ENCODE data around the gene SEMA3A.
"Not testable (repeated sequence)": the region's sequence is repeated elsewhere in the genome, so short reads cannot be mapped to it uniquely, and the experiment has no call there.

Gene SEMA3A

DNA sequence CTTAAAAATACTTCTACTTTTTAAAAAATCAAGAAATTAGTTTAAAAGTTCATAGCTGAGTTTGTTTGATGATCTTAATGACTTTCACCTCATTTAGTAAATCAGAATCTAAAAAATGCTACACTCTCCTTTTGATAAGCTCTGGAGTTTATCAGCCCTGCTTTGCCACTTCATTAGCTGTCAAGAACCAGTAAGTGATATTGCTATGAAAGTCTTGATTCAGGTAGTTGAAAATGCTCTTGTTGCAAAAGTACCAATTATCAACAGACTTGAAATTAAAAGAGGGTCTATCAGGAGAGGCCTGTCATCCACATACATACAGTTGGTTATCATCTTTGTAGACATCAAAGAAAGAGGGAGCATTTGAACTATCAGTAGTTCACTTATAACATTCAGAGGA lies 41.6 kb downstream of the SEMA3A start:
- no peak for DNase-seq

DNA sequence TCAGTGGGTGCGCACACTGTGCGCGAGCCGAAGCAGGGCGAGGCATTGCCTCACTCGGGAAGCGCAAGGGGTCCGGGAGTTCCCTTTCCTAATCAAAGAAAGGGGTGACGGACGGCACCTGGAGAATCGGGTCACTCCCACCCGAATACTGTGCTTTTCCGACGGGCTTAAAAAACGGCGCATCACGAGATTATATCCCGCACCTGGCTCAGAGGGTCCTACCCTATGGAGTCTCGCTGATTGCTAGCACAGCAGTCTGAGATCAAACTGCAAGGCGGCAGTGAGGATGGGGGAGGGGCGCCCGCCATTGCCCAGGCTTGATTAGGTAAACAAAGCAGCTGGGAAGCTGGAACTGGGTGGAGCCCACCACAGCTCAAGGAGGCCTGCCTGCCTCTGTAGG lies 44.2 kb downstream of the SEMA3A start:
- not testable (repeated sequence) for DNase-seq

DNA sequence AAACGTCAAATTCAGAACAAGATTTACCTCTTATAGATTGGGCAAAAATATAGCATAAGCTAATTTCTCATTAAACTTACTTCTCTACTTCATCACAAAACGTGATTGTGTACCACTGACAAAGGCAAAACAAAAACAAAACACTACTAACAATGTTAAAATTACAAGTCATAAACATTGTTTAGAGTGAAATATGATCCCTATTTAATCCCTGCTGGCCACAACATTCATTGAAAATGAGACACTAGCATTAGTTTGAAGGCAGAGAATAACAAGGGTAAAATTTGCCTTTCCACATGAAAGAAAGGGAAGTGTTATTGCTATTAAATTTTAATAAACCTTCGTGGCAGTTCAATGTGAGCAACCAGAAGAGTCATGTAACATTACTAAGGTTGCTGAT lies 45.0 kb downstream of the SEMA3A start:
- no peak for DNase-seq

DNA sequence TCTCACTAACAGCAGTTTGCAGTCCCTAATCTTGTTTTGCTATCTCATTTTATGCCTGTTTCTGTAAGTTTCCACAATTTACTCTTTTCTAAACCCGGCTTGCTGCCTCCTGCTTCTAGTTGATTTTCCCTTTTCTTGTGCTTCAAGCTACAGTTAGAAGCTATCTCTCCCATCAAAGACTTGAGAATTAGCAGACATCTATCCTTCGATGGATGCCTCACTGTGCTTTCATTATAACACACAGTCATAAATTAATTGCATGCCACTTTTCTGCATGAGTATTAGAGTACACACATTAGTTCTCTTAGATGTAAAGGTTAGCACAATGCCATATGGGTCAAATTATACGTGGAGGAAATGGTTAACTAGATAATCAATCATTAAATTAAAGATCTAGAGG lies 48.7 kb downstream of the SEMA3A start:
- no peak for DNase-seq

DNA sequence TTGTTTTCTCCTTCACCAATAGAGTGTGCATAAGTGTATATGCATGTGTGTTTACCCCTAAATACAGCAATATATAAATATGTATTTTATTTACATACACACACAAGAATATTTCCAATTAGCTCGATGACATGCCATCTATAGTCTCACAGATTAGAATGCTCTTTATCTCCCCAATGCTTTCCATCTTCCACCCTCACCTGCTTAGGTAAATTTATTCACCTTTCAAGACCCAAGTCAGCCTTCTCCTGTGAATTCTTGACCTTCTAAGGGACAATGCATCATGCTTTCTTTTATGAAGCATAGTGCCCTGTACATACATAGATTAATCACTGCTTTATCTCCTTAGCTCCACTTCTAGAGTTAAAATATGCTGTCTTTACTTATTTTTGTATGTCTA lies 49.7 kb downstream of the SEMA3A start:
- DNase-seq, result no peak

DNA sequence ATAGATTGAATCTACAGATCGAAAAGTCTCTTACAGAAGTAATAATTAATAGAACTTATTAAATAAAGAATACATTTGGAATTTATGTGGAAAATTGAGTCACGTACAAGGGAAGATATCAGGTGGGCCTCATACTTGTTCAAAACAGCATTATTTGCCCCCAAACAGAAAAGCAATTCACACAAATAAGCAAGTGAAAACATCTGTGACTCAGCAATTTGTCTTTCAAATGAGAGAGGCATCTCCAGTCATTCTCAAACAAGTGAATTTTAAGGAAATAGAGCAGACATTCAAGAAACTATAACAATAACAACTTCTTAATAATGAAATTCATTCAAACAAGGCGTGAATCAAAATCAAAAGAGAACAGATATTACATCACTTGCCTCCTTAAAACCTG lies 50.1 kb downstream of the SEMA3A start:
- no peak for DNase-seq

DNA sequence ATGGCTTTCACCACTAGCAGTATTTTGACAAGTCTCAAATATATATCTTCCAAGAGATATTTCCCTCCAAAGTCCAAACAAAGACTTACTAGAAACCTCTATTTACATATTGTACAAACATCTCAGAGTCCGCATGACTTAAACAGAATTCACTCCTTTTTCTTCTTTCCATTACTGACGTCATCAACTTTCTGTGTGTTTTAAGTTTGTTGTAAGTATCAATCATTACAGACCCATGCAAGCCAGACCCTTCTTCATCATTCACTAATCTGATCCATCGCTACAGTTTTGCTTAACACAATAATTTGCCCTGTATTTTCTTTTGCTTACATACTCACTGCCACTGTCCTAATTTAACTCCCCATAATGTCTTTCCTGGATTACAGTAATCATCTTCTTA lies 51.9 kb downstream of the SEMA3A start:
- DNase-seq, result no peak

DNA sequence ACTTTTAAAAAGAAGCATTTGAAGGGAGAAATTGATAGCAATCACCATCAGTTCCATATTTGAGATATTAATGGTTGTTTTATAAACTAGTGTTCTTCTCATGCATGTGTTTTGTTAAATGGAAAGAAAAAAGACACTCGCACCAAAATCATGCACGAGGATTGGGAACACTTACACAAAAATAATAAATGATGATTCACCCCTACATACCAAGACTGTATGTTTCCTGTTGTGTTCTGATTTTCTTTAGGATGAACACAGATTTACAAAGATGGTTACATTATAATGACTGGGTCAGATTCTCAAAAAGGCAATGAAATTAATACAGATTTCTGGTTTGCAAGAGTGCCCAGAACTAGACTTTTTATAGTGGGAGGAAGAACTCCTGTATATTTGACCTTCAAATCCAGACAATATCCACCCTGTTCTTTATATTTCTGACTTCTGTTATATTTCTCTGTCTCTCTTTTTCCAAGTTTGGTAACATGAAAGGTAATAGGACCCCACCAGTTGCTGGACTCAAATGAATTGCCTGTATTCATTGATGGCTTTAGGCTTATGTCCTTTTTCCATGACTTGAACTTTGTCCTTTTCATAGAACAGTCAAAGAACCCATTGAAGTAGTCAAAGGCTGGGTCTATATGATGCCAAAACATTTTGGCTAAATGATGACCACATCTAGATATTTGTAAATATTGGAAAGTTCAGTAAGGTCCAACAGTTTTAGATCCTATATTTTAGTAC lies 54.4 kb downstream of the SEMA3A start:
- no peak for DNase-seq

DNA sequence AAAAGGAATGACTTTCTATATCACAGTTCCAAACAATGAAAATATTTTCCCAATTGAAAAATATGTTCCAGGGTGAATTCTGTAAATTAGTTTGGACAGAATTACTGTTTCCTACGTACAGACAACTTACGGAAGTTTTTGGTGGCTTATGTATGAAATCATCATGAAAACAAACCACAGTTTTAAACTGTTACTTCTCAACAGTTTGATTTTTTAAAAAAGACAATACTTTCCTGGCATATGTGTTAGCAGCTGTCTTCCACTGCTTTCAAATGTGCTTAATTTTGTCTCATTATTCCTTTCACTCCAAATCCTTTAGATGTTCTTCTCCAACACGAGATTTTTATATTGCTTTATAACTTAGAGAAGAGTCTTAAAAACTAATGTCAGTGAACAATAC lies 56.2 kb downstream of the SEMA3A start:
- DNase-seq, result no peak

DNA sequence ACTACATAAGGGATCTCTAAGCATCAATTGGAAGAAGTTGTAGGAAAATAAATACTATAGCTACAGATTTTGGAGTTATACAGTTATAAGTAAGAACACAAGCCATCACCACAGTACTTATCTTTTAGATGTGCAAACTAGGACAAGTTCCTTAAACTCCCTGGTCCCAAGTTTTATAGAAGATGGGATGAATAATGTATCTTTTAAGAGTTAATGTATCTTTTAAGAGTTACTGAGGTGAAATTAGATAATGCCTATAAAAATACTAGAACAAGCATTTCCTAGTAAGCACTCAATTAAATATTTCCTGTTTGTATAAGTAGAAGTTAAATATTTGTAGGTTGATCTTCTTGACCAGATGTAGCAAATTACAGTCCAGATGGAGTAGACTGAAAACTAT lies 56.8 kb downstream of the SEMA3A start:
- DNase-seq, result no peak

DNA sequence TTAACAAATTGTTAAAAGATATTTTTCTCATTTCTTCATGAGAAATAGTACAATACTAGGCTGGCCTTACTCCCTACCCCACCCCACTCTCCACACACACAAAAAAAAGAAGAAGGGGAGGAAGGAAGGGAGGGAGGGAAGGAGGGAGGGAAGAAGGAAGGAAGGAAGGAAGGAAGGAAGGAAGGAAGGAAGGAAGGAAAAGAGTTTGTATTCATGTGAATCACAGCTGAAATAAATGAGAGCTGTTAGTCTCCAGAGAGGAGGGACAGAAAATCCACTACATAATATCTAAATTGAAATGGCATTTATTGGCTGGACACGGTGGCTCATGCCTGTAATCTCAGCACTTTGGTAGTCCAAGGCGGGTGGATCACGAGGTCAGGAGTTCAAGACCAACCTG lies 57.8 kb downstream of the SEMA3A start:
- DNase-seq, result no peak

DNA sequence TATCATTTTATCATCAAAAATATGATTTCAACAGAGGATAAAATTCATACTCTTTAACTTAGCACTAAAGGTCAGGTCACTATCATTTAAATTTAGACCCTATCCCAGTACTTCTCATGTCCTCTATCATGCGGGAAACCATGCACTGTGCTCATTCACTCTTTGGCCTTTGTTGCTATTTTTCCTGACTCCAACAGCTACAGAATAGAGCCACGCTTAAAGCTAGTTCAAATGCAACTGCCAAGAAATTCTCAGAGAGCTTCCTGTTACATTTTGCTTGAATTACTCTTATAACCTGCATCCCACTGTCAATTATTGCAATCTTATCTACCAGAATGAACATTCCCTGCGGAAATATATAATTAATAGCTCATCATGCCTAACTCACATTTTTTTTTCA lies 58.3 kb downstream of the SEMA3A start:
- DNase-seq, result no peak

DNA sequence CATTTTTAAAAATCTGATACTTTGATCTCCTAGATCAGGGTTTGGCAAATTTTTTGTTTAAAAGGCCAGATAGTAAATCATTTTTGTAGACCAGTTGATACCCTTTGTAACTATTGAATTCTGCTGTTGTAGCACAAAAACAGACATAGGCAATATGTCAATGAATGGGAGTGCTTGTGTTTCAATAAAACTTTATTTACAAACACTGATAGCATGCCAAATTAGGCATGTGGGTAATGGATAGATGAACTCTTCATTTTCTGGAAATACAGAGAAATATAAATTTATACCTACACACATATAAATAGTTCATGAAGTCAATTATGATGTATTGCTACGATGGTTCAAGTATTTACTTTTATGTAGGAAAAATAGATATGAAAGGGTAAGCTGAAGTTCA lies 60.4 kb downstream of the SEMA3A start:
- no peak for DNase-seq

DNA sequence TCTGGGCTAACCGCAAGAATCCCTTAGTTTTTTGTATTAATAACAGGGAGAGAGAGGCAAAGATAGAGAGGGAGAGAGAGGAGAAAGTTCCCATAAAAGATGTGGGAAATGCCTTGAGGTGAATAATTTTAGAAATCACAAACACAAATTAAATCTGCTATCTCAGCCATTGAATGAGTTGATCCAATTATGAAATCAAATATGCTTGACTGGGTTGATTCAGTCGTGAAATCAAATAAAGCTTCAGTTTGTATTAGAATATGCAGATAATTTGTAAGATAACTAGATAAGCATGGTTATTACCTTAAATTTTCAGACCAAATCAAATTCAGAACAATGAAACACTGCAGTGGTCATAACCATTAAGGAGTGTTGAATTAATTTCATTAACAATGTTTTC lies 68.9 kb downstream of the SEMA3A start:
- no peak for DNase-seq

DNA sequence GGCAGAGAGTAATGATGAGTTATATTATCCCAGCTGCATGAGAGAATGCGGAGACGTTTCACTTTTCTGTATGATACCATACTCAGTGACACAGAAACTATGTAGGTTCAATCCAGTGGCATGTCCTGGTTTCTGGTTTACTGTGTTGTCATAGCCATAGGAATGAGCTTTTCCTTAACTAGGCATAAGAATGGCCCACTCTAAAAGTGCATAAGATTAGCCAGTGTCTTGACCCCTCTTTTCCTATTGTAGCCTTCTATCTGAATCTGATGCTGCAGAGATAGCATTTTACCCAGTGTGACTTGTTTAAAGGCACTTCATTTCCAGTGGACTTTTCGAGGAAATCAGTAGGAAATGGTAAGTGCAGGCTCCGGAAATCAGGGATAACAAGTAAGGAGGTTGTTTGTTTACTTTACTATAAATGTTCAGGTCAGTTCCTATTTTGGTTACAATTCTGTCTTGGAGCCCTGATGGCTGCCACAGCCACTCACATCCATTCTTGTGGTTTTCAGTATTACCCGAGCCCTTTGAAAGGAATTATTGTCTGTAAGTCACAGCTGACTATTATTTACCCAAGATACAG lies 70.5 kb downstream of the SEMA3A start:
- DNase-seq, result no peak

DNA sequence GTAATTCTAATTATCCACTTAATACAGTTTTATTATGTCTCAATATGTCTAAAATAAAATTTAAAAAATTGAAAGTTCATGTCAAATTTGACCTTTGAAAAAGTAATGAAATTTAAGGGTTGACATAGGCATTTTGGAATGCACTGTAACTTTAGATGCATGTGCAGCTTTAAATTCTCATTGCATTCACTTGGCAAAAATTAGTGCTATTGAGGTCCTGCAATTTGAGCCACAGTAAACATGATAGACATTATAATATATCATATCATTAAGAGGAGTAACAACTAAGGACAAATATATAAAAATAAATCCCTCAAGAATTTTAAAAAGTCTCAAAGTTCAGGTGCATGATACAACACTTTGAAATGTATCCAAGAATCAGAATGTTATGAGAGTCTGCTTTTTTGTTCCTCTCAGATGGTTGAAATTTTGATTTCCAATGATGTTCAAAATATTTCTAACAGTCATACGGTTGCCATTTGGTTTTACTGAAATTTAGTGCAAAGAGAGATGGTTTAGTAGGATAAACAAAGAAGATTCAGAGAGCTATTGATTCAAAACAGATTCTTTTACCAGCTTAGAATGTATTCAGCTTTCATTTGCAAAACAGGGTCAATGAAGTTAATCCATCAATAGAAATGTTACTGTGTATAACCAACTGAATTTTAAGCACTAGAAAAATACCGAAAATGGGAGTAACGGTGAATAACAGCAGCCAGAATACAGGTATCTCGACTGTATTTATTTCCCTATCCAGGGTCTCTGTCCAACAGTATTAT lies 71.8 kb downstream of the SEMA3A start:
- DNase-seq, result no peak

DNA sequence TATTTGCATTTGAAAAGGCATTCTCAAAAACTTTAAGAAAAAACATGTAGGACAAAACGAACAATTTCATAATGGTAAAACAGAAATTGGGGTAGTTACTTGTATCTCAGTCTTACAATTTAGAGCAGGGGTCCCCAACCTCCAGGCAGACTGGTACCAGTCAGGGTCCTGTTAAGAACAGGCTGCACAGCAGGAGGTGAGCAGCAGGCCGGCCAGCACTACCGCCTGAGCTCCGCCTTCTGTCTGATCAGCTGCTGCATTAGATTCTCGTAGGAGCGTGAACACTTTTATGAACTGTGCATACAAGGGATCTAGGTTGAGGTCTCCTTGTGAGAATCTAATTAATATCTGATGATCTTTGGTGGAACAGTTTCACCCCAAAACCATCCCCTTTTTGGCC lies 77.3 kb downstream of the SEMA3A start:
- no peak for DNase-seq

DNA sequence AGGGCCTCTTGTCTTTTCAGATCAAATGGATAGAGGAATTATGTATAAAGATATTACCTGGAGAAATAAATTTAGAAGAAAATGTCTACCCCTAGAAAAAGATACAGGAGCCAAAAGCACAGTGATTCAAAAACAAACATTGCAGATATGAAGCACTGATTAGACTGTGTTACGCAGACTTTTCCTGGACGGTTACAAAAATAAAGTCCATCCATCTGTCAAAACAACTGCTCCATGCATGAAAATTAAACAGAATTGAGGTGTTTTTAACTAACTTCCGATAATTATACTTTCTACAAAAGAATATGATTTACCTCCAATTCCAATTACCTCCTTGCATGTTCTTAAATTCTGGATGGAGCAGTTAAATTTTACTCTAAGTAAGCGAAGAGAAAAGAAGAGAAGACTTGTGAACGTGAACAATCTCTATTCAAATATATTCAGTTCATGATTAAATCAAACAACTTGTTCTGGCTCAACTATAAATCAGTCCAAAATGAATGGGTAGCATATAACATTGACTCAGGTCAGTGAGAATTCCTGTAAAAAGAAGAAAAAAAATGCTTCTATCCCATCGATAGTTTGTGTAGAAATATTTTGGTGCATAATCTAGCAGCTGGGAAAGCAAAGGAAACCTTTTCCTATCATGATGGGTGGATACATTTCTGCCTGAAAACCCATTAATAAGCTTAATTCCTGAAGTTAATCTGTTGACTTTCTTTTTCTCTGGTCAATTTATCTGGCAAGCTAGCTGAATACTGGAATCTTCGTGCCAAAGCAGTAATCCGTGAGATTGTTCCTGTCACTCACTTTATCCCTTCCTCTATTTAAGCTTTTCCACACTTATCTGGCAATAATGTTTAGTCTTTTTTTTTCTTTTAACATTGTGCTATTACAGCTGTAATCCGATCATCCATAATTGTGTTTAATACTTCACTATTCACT lies 80.4 kb downstream of the SEMA3A start:
- DNase-seq, result no peak

DNA sequence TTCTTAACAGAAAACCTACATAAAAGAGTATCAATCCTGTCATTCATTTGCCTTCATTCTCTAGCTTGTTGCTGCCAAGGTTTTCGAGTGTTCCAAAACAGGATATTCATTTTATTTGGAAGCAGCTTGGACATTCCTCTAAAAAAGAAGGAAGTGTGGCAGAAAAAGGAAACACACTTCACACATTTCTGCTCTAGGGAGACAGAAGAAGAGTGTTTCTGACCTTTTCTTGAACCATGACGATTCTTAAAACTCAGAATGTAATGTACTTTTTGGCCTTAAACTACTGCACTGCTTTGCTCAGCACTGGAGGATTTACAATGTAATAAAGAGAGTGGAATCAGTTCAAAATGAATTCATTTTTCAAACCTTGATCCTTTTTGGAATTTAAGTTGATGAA lies 81.3 kb downstream of the SEMA3A start:
- DNase-seq, result no peak

DNA sequence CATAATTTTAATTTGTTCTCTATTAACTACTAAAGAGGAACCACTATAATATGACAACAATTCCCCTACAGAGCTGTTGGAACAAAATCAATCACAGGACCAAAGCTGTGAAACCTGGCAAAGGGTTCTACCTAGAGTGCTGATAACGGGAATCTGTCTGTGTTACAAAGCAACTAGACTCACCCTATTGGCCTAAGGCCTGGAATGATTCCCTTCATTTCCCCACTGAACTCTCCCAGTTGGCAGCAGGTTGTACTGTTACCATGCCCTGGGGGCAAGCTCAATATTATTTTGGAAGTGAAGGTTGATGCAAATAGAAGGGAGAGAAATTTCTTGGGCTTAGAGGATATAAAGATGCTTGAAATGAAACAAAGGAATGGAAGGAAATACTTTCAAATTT lies 81.8 kb downstream of the SEMA3A start:
- DNase-seq, result no peak

DNA sequence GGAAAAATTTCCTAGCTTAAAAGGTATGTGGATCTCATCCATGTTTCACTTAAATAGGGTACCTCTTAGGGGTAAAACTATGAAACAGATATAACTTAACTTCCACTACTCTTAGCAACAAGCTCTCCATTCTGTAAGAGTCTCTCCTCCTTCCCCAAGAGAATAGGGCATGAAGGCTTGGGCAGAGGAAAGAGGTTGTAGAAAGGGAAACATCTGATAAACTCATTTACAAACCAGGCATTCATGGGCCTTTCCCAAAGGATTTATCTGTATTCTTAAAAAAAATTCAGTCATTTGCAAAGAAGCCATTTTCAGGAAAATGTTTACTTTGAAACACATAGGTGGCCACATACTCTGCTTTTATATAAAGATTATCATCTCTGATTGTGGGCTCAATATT lies 82.7 kb downstream of the SEMA3A start:
- DNase-seq, result no peak

DNA sequence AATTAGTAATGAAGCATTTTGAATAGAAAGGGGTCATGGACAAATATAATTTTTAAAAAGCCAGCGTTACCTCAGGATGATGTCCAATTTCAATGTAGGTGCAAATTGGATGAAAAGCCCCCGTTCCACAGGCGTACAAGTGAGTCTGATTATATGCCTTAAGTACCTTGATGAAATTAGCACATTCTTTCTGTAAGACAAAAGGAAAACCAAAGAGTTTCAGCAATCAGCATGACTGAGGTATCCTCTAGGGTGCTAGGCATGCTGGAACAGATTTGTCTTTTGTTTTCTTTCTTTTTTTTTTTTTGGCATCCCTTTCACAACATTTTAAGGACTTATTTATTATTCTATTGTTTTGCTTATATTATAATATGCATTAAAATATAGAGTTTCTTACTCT lies 84.2 kb downstream of the SEMA3A start:
- no peak for DNase-seq

DNA sequence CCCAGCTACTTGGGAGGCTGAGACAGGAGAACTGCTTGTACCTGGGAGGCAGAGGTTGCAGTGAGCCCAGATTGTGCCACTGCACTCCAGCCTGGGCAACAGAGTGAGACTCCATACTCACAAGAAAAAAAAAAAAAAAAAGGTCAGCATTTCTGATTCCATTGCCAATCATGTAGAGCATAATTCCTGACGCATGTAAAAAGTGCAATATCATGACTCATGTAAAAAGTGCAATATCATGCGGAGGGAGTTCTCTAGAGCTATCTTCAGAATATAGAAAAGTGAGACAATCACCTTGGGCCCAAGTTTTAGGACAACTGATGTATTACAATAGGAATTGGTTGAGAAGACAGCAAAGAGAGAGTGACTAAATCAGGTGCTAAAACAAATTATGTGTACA lies 85.8 kb downstream of the SEMA3A start:
- DNase-seq, result no peak
